Fibroblast of villous mesenchyme (primary cell): ENCODE measurements around the gene RAPGEF1. TPM values are rescaled to one million over a fixed set of nuclear protein-coding genes. Genes with fewer than 3 reads are reported as not detected.

Experiments
- DNase-seq: peaks from one replicate; pipeline ENCODE4 v3.0.0-alpha.2; 2010; ENCODE audit warnings: low read depth
- H3K4me3 ChIP-seq: 2 replicates; pipeline ENCODE4 v1.5.1; 2011; ENCODE audit warnings: low read depth, mild to moderate bottlenecking, low read length
- CTCF ChIP-seq: IDR thresholded peaks from 2 replicates; pipeline ENCODE4 v1.5.1; 2012; ENCODE audit warnings: low read depth, mild to moderate bottlenecking, low read length; ENCODE audit not compliant: insufficient read depth
- total RNA-seq: library from RNA; depleted of rRNA; stranded (reverse); fragments of >200 nt; gene quantifications from 2 replicates; pipeline ENCODE4 v1.2.3, GENCODE V29; 2012

RAPGEF1 gene
- total RNA-seq, 1 donor: 22.9 TPM

GRCh38 chr9:131704988-131705387 is 34.9 kb downstream of the RAPGEF1 start:
- H3K4me3 ChIP-seq: no peak overlapping the region
- no peak for DNase-seq
- no peak for TF ChIP-seq CTCF

- TF ChIP-seq CTCF: no peak
- no peak for DNase-seq
- no peak overlapping the region for H3K4me3 ChIP-seq
Measured at GRCh38 chr9:131704141-131704983, 35.5 kb downstream of the RAPGEF1 start.

GRCh38 chr9:131703697-131704096 is 36.2 kb downstream of the RAPGEF1 start:
- TF ChIP-seq CTCF: no peak
- no peak overlapping the region for H3K4me3 ChIP-seq
- no peak for DNase-seq

- no peak for DNase-seq
- H3K4me3 ChIP-seq: no peak overlapping the region
- TF ChIP-seq CTCF: no peak
Measured at GRCh38 chr9:131702911-131703310, 37.0 kb downstream of the RAPGEF1 start.

DNA sequence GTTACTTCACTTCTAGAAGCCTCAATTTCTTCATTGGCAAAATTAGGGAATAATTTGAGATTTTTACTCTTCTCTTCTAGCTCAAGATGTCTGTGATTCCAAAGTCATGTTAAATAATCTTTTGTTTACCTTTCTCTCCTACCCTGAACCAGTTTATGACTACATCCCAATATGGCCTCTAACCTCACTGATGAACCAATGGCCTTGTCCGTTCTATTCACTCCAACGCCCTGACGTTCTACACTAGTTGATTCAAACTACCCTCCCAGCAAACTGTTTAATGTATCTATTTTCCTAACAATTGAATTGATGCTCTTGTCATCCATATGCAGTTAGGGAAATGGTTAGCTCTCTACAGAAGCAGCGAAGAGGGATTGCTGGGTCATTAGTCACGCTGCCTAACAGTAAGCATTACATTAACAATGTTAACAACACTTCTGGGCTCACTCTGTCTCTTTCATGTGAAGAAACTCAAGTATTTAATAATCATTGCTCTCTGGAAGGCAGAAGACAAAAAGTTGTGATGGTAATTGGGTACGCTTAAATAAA is 38.0 kb downstream of the RAPGEF1 start:
- DNase-seq: peak; percentile 44
- TF ChIP-seq CTCF: no peak
- no peak overlapping the region for H3K4me3 ChIP-seq

- no peak for TF ChIP-seq CTCF
Measured at GRCh38 chr9:131701436-131701781, 38.5 kb downstream of the RAPGEF1 start.

More at GRCh38 chr9:131701436-131701781, 38.5 kb downstream of the RAPGEF1 start:
- DNase-seq: no peak
- no peak overlapping the region for H3K4me3 ChIP-seq
